Activated naive CD4-positive, alpha-beta T cell treated with anti-CD3 and anti-CD28 coated beads for 36 hours (primary cell): ENCODE measurements around the gene MALT1. TPM values are rescaled to one million over a fixed set of nuclear protein-coding genes. Genes with fewer than 3 reads are reported as not detected.

Experiments
- CTCF ChIA-PET: fragments of 350-600 bp; sonication (Branson Sonifier 250); formaldehyde crosslinking; loops from one replicate; lab custom pipeline; 2021; ENCODE audit warnings: antibody characterized with exemption; lab: Charles Lee
- DNase-seq: peaks from one replicate; pipeline ENCODE4 v3.0.0-alpha.2; 2020
- H3K27ac Mint-ChIP-seq: one replicate; pipeline ENCODE4 v1.8.0; 2021; ENCODE audit warnings: mild to moderate bottlenecking, mixed read lengths
- H3K27me3 Mint-ChIP-seq: one replicate; pipeline ENCODE4 v1.8.0; 2021; ENCODE audit warnings: low read depth, mixed read lengths
- H3K36me3 Mint-ChIP-seq: one replicate; pipeline ENCODE4 v1.8.0; 2021; ENCODE audit warnings: low read depth, mixed read lengths
- H3K4me1 Mint-ChIP-seq: one replicate; pipeline ENCODE4 v1.8.0; 2021; ENCODE audit warnings: low read depth, mixed read lengths
- H3K4me3 Mint-ChIP-seq: one replicate; pipeline ENCODE4 v1.8.0; 2021; ENCODE audit warnings: mild to moderate bottlenecking, moderate library complexity, mixed read lengths
- H3K9me3 Mint-ChIP-seq: one replicate; pipeline ENCODE4 v1.8.0; 2021; ENCODE audit warnings: mixed read lengths
- intact Hi-C: fragments of 100-400 bp; cut with micrococcal nuclease; formaldehyde crosslinking; loops from one replicate; pipeline ENCODE4 v1.15.1; 2023
- total RNA-seq, 2 experiments: library from RNA; stranded (reverse); gene quantifications; one replicate each; pipeline ENCODE4 v1.2.3, GENCODE V29; 2021

MALT1 gene
- total RNA-seq, 2 experiments from 2014 or later: 39.7 to 41.0 TPM

- H3K4me1 Mint-ChIP-seq: peaks cover 64% of the 10 kb centered on the region
- H3K27me3 Mint-ChIP-seq: no peaks in the 10 kb centered on the region
- H3K36me3 Mint-ChIP-seq: peaks cover 5% of the 10 kb centered on the region
- DNase-seq: peak; percentile 28
- H3K9me3 Mint-ChIP-seq: no peaks in the 10 kb centered on the region
- H3K27ac Mint-ChIP-seq: peak overlapping the region; percentile 83
- intact Hi-C loops: loop anchor here (1.0 to 5.0 kb wide), 17 partner anchors 12 to 1232 kb away; partner anchors contain the start of genes NARS1 and SEC11C
- CTCF ChIA-PET: interaction anchor here (0.6 to 5.0 kb wide), 12 partner anchors 11 to 141 kb away, joined by 3 to 35 read pairs (median 5); no protein-coding TSS in a partner anchor
- peak overlapping the region; percentile 76 for H3K4me3 Mint-ChIP-seq
Measured at GRCh38 chr18:58670404-58671110, 708 bp upstream of the MALT1 start.

- Mint-ChIP-seq H3K27me3 (no peaks in the 10 kb centered on the region), H3K4me3 (peak overlapping the region; percentile 94), H3K36me3 (peaks cover 5% of the 10 kb centered on the region), H3K4me1 (peaks cover 68% of the 10 kb centered on the region), H3K9me3 (no peaks in the 10 kb centered on the region), H3K27ac (peak overlapping the region; percentile 92)
- peak; percentile 53 for DNase-seq
- intact Hi-C loops: loop anchor here (1.0 to 5.0 kb wide), 10 partner anchors 16 to 1230 kb away; partner anchors contain the start of gene NARS1
- CTCF ChIA-PET: interaction anchor here (0.8 to 5.0 kb wide), 15 partner anchors 12 to 142 kb away, joined by 3 to 35 read pairs (median 4); no protein-coding TSS in a partner anchor
Measured at GRCh38 chr18:58671632-58672564, 633 bp downstream of the MALT1 start.

- Mint-ChIP-seq H3K36me3 (peaks cover 6% of the 10 kb centered on the region), H3K27ac (peak overlapping the region; percentile 8), H3K9me3 (no peaks in the 10 kb centered on the region), H3K4me3 (peak overlapping the region; percentile 44), H3K27me3 (no peaks in the 10 kb centered on the region), H3K4me1 (peaks cover 69% of the 10 kb centered on the region)
- CTCF ChIA-PET: interaction anchor here (0.7 to 3.3 kb wide), 3 partner anchors 12 to 144 kb away, joined by 3 to 9 read pairs (median 4); no protein-coding TSS in a partner anchor
- no peak for DNase-seq
- intact Hi-C loops: loop anchor here (5.0 kb wide), 3 partner anchors 272 to 1228 kb away; partner anchors contain the start of gene NARS1
Measured at GRCh38 chr18:58674159-58674558, 2.9 kb downstream of the MALT1 start.

DNA sequence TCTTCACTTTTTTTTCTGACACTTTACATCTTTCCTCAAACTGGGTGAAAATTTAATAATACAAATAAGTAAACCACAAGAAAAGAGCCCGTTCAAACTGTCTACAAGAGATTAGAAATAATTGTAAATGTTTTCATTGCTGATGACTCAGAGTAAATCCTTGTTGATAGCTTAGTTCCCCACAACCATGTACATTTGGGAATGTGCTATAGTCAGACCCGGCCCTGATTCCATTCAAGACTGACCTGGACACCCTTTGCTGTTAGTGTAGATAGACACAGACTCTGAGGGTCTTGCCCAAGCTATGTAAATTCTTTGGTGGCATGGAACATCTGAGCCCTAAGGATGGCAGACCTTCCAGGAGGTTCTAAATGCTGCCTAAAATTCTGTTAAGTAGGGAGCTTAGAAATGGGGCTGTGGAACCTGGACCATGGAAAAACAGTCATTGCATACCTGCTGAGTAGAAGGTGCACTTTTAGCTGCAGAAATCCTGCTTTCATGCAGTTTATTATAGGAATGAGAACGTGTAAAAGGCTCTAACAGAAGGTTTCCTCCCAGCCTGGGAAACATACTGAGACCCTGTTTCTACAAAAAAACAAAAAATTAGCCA, 3.7 kb downstream of the MALT1 start:
- no peak for DNase-seq
- intact Hi-C loops: loop anchor here (1.0 to 5.0 kb wide), 4 partner anchors 8 to 1227 kb away; partner anchors contain the start of gene NARS1
- peaks cover 10% of the 10 kb centered on the region for H3K36me3 Mint-ChIP-seq

DNA sequence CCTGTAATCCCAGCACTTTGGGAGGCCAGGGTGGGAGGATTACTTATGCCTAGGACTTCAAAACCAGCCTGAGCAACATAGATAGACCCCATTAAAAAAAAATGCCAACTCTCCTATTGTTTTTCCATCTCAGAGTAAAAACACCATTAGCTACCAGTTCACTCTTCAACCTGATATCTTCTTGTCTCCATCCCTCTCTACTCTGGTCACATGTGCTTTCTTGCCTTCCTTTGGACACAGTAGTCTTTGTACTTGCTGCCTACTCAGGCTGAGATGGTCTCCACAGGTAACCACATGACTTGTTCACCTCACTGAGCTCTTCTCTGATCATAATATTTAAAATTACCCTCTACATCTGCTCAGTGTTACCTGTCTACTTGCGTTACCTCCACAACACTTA, 5.0 kb downstream of the MALT1 start:
- peak overlapping the region; percentile 31 for H3K4me3 Mint-ChIP-seq
- CTCF ChIA-PET: interaction anchor here (1.1 to 2.7 kb wide), 2 partner anchors 16 to 146 kb away, joined by 4 to 10 read pairs; no protein-coding TSS in a partner anchor
- DNase-seq: no peak
- H3K4me1 Mint-ChIP-seq: peaks cover 65% of the 10 kb centered on the region
- no peaks in the 10 kb centered on the region for H3K27me3 Mint-ChIP-seq
- no peaks in the 10 kb centered on the region for H3K9me3 Mint-ChIP-seq
- peak overlapping the region; percentile 81 for H3K27ac Mint-ChIP-seq
- intact Hi-C loops: no loop called here
- peaks cover 15% of the 10 kb centered on the region for H3K36me3 Mint-ChIP-seq

More for the DNA sequence above, 3.7 kb downstream of the MALT1 start:
- CTCF ChIA-PET: interaction anchor here (0.7 to 3.3 kb wide), 5 partner anchors 12 to 145 kb away, joined by 3 to 9 read pairs (median 3); no protein-coding TSS in a partner anchor
- H3K4me3 Mint-ChIP-seq: peak overlapping the region; percentile 44
- no peaks in the 10 kb centered on the region for H3K9me3 Mint-ChIP-seq
- H3K27ac Mint-ChIP-seq: peak overlapping the region; percentile 8
- peaks cover 65% of the 10 kb centered on the region for H3K4me1 Mint-ChIP-seq
- no peaks in the 10 kb centered on the region for H3K27me3 Mint-ChIP-seq

DNA sequence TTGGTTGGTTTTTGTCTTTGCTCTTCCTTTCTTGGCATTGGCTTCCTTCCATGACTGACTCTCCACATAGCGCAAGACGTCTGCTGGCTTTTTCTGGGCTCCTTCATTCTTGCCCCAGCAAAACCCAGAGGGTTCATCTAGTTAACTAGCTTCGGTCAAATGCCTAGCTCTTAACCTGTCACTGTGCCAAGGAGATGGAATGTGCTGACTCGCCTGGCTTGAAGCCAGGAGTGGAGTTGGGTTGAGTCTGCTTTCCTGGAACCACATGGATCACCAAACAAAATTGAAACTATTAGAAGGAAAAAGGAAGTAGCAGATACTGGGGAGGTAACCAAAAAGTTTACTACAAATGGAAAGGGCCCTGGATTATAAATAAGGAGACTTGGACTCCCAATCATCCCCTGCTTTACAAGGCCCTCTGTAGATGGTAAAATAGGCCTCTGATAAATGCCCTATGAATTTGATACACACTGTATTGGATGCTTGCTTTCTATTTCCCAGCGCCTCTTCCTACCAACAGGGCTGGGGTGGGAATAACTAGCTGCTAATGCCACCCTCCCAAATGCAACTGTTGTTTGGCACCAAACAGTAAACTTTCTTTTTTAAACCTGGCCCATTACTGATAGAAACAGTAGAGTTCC, 11.3 kb downstream of the MALT1 start:
- DNase-seq: no peak
- peaks cover 65% of the 10 kb centered on the region for H3K4me1 Mint-ChIP-seq
- no peak overlapping the region for H3K4me3 Mint-ChIP-seq
- H3K27ac Mint-ChIP-seq: no peak overlapping the region
- peaks cover 38% of the 10 kb centered on the region for H3K36me3 Mint-ChIP-seq
- intact Hi-C loops: loop anchor here (1.0 kb wide), 1 partner anchor 7 kb away; no protein-coding TSS in a partner anchor
- no peaks in the 10 kb centered on the region for H3K27me3 Mint-ChIP-seq
- CTCF ChIA-PET: interaction anchor here (0.6 to 2.3 kb wide), 4 partner anchors 10 to 152 kb away, joined by 3 to 8 read pairs (median 3); no protein-coding TSS in a partner anchor
- H3K9me3 Mint-ChIP-seq: no peaks in the 10 kb centered on the region

DNA sequence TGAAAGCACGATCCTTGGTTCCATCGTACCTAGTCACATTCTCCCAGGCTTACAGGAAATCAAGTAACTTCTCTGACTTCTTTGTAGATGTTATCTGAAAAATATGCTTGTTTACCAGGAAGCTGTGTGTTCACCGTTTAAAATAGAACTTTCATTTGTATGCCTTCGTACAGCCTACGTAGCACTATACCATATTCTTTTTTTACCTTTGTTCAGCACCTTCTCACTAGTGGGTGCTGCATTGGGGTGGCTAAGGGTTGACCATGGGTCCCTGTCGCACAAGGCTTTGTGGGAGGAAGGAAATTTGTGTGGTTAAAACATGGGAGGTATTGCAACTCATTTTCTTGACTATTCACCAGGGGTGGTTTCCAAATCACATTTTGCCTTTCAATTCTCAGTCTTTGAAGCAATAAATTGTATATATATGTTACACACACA, 16.6 kb downstream of the MALT1 start:
- CTCF ChIA-PET: interaction anchor here (0.7 kb wide), 1 partner anchor 63 kb away, joined by 3 read pairs; no protein-coding TSS in a partner anchor
- Mint-ChIP-seq H3K4me1 (peaks cover 78% of the 10 kb centered on the region), H3K4me3 (peak overlapping the region; percentile 70), H3K36me3 (peaks cover 46% of the 10 kb centered on the region), H3K27me3 (no peaks in the 10 kb centered on the region), H3K9me3 (peaks cover 5% of the 10 kb centered on the region), H3K27ac (peak overlapping the region; percentile 87)
- intact Hi-C loops: loop anchor here (1.0 kb wide), 4 partner anchors 8 to 147 kb away; partner anchors contain the start of gene MALT1
- DNase-seq: peak; percentile 64

- CTCF ChIA-PET: interaction anchor here (1.2 kb wide), 2 partner anchors 9 to 74 kb away, joined by 4 read pairs; no protein-coding TSS in a partner anchor
- Mint-ChIP-seq H3K36me3 (peaks cover 46% of the 10 kb centered on the region), H3K27ac (no peak overlapping the region)
Measured at GRCh38 chr18:58690259-58690658, 19.0 kb downstream of the MALT1 start.

GRCh38 chr18:58691256-58691655, 20.0 kb downstream of the MALT1 start:
- DNase-seq: no peak
- peak overlapping the region; percentile 19 for H3K27ac Mint-ChIP-seq
- no peak overlapping the region for H3K4me3 Mint-ChIP-seq
- peaks cover 6% of the 10 kb centered on the region for H3K9me3 Mint-ChIP-seq
- peaks cover 52% of the 10 kb centered on the region for H3K36me3 Mint-ChIP-seq
- CTCF ChIA-PET: interaction anchor here (1.2 to 2.6 kb wide), 4 partner anchors 9 to 161 kb away, joined by 3 to 8 read pairs (median 4); no protein-coding TSS in a partner anchor
- no peaks in the 10 kb centered on the region for H3K27me3 Mint-ChIP-seq
- intact Hi-C loops: no loop called here
- H3K4me1 Mint-ChIP-seq: peaks cover 89% of the 10 kb centered on the region

More at GRCh38 chr18:58690259-58690658, 19.0 kb downstream of the MALT1 start:
- Mint-ChIP-seq H3K4me1 (peaks cover 89% of the 10 kb centered on the region), H3K27me3 (no peaks in the 10 kb centered on the region), H3K9me3 (peaks cover 6% of the 10 kb centered on the region), H3K4me3 (no peak overlapping the region)
- intact Hi-C loops: no loop called here
- DNase-seq: no peak

- no peaks in the 10 kb centered on the region for H3K27me3 Mint-ChIP-seq
- H3K4me3 Mint-ChIP-seq: peak overlapping the region; percentile 38
- intact Hi-C loops: loop anchor here (1.0 kb wide), 4 partner anchors 21 to 151 kb away; partner anchors contain the start of gene MALT1
- H3K36me3 Mint-ChIP-seq: peaks cover 52% of the 10 kb centered on the region
- CTCF ChIA-PET: interaction anchor here (0.5 to 2.6 kb wide), 11 partner anchors 8 to 162 kb away, joined by 3 to 16 read pairs (median 4); partner anchors contain the start of gene MALT1
- H3K4me1 Mint-ChIP-seq: peaks cover 91% of the 10 kb centered on the region
- H3K27ac Mint-ChIP-seq: peak overlapping the region; percentile 93
- peaks cover 6% of the 10 kb centered on the region for H3K9me3 Mint-ChIP-seq
- DNase-seq: peak; percentile 36
Measured at GRCh38 chr18:58692422-58693185, 21.3 kb downstream of the MALT1 start.
